Astrocyte of the hippocampus (primary cell): ENCODE data around the gene MED10.

ENCODE experiments used
- DNase-seq: peaks from one replicate; pipeline ENCODE4 v3.0.0; 2011; ENCODE audit warnings: low read depth, low spot score

MED10 gene

GRCh38 chr5:6350277-6351090 lies 27.9 kb downstream of the MED10 start:
- DNase-seq = no peak

- no peak for DNase-seq
These were observed 29.0 kb downstream of the MED10 start for GRCh38 chr5:6349387-6349786.

GRCh38 chr5:6348476-6349000 lies 29.8 kb downstream of the MED10 start:
- DNase-seq = no peak

GRCh38 chr5:6347673-6348072 lies 30.7 kb downstream of the MED10 start:
- DNase-seq = no peak

GRCh38 chr5:6347165-6347564 lies 31.2 kb downstream of the MED10 start:
- DNase-seq = no peak

GRCh38 chr5:6344593-6344989 lies 33.8 kb downstream of the MED10 start:
- no peak for DNase-seq

GRCh38 chr5:6343951-6344592 lies 34.3 kb downstream of the MED10 start:
- no peak for DNase-seq

- DNase-seq = no peak
These were observed 35.5 kb downstream of the MED10 start for GRCh38 chr5:6342689-6343315.

- no peak for DNase-seq
These were observed 38.2 kb downstream of the MED10 start for GRCh38 chr5:6340100-6340499.

GRCh38 chr5:6338871-6339270 lies 39.5 kb downstream of the MED10 start:
- DNase-seq = no peak

- DNase-seq = peak; percentile 11
These were observed 40.2 kb downstream of the MED10 start for GRCh38 chr5:6338135-6338534.

- no peak for DNase-seq
These were observed 45.0 kb downstream of the MED10 start for GRCh38 chr5:6333182-6333905.

GRCh38 chr5:6328173-6328572 lies 50.2 kb downstream of the MED10 start:
- peak; percentile 67 for DNase-seq

- no peak for DNase-seq
These were observed 51.6 kb downstream of the MED10 start for GRCh38 chr5:6326776-6327175.

- no peak for DNase-seq
These were observed 56.1 kb downstream of the MED10 start for GRCh38 chr5:6322163-6322713.
